ENCODE data around the gene PIBF1.

The PIBF1 gene

GRCh38 chr13:72808917-72809500 is 27.1 kb downstream of the PIBF1 start:
- Histone ChIP-seq H3K27ac (no peak overlapping the region), H3K36me3 (replicated peaks) (no peaks in the 10 kb centered on the region), H3K27me3 (replicated peaks) (no peaks in the 10 kb centered on the region), H3K4me3 (ENCODE audit: low read depth, low read length) (no peak overlapping the region)
- TF ChIP-seq CTCF (IDR thresholded peaks at IDR 0.05; ENCODE audit: low read depth, low read length, missing control alignments): no peak
- DNase-seq: no peak
- in situ Hi-C loops (cut with HindIII; ENCODE audit: low pct_ligation_motif_present, low sequenced_read_pairs): no loop called here

- in situ Hi-C loops (cut with HindIII; ENCODE audit: low pct_ligation_motif_present, low sequenced_read_pairs): no loop called here
- Histone ChIP-seq H3K27ac (no peak overlapping the region), H3K36me3 (replicated peaks) (peaks cover 2% of the 10 kb centered on the region), H3K4me3 (ENCODE audit: low read depth, low read length) (no peak overlapping the region), H3K27me3 (replicated peaks) (no peaks in the 10 kb centered on the region)
- DNase-seq: peak; percentile 42
- TF ChIP-seq CTCF (IDR thresholded peaks at IDR 0.05; ENCODE audit: low read depth, low read length, missing control alignments): no peak
Observed at GRCh38 chr13:72820156-72820897, 38.4 kb downstream of the PIBF1 start.

- TF ChIP-seq CTCF (IDR thresholded peaks at IDR 0.05; ENCODE audit: low read depth, low read length, missing control alignments): no peak
- in situ Hi-C loops (cut with HindIII; ENCODE audit: low pct_ligation_motif_present, low sequenced_read_pairs): no loop called here
- H3K27me3 ChIP-seq (replicated peaks): no peaks in the 10 kb centered on the region
Observed at GRCh38 chr13:72820898-72821279, 39.0 kb downstream of the PIBF1 start.

GRCh38 chr13:72823081-72823480 is 41.1 kb downstream of the PIBF1 start:
- in situ Hi-C loops (cut with HindIII; ENCODE audit: low pct_ligation_motif_present, low sequenced_read_pairs): no loop called here
- no peak for TF ChIP-seq CTCF (IDR thresholded peaks at IDR 0.05; ENCODE audit: low read depth, low read length, missing control alignments)
- DNase-seq: no peak
- Histone ChIP-seq H3K36me3 (replicated peaks) (peaks cover 2% of the 10 kb centered on the region), H3K4me3 (ENCODE audit: low read depth, low read length) (no peak overlapping the region), H3K27me3 (replicated peaks) (no peaks in the 10 kb centered on the region), H3K27ac (no peak overlapping the region)

More at GRCh38 chr13:72820898-72821279, 39.0 kb downstream of the PIBF1 start:
- no peak overlapping the region for H3K27ac ChIP-seq
- H3K4me3 ChIP-seq (ENCODE audit: low read depth, low read length): no peak overlapping the region
- DNase-seq: no peak
- peaks cover 2% of the 10 kb centered on the region for H3K36me3 ChIP-seq (replicated peaks)

- peaks cover 2% of the 10 kb centered on the region for H3K36me3 ChIP-seq (replicated peaks)
- no peak overlapping the region for H3K4me3 ChIP-seq (ENCODE audit: low read depth, low read length)
- in situ Hi-C loops (cut with HindIII; ENCODE audit: low pct_ligation_motif_present, low sequenced_read_pairs): no loop called here
- H3K27ac ChIP-seq: no peak overlapping the region
- DNase-seq: no peak
- no peaks in the 10 kb centered on the region for H3K27me3 ChIP-seq (replicated peaks)
- TF ChIP-seq CTCF (IDR thresholded peaks at IDR 0.05; ENCODE audit: low read depth, low read length, missing control alignments): no peak
Observed at GRCh38 chr13:72823724-72824123, 41.8 kb downstream of the PIBF1 start.
